ENCODE results near the gene NEK11. TPM values are rescaled to one million over a fixed set of nuclear protein-coding genes. Genes with fewer than 3 reads are reported as not detected.

Gene NEK11
- total RNA-seq, 3 donors from 2014 or later: 3.9 to 9.4 (median 5.8) TPM

DNA sequence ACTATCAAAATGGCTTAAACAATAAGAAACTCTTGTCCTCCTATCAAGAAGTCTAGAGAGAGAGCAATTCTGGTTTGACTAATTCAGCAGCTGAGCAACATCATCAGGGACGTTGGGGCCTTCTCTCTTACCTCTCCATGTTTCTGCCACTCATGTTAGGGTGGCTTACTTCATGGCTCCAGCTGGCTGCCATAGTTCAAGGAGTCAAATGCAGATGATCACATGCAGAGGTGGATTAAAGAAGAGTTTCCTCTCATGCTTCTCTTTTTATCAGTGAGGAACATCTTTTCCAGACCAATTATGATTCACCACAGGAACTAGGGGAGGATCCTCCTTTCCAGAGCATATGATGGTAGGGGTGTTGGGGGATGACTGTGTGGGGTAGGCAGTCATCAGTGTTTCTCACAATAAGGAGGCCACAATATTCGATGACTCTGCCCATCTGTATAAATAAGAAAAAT is 45.5 kb downstream of the NEK11 start:
- no peaks in the 10 kb centered on the region for H3K9me3 ChIP-seq
- ATAC-seq (no peak), DNase-seq (no peak)
- intact Hi-C loops (cut with DNase I, micrococcal nuclease): no loop called here
- TF ChIP-seq, protein P1, sequence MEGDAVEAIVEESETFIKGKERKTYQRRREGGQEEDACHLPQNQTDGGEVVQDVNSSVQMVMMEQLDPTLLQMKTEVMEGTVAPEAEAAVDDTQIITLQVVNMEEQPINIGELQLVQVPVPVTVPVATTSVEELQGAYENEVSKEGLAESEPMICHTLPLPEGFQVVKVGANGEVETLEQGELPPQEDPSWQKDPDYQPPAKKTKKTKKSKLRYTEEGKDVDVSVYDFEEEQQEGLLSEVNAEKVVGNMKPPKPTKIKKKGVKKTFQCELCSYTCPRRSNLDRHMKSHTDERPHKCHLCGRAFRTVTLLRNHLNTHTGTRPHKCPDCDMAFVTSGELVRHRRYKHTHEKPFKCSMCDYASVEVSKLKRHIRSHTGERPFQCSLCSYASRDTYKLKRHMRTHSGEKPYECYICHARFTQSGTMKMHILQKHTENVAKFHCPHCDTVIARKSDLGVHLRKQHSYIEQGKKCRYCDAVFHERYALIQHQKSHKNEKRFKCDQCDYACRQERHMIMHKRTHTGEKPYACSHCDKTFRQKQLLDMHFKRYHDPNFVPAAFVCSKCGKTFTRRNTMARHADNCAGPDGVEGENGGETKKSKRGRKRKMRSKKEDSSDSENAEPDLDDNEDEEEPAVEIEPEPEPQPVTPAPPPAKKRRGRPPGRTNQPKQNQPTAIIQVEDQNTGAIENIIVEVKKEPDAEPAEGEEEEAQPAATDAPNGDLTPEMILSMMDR (IDR thresholded peaks at IDR 0.05): no peak
- H3K4me3 ChIP-seq: no peak overlapping the region
- no peaks in the 10 kb centered on the region for H3K36me3 ChIP-seq (ENCODE audit: low read depth)
- no peaks in the 10 kb centered on the region for H3K4me1 ChIP-seq (ENCODE audit: low read depth)

DNA sequence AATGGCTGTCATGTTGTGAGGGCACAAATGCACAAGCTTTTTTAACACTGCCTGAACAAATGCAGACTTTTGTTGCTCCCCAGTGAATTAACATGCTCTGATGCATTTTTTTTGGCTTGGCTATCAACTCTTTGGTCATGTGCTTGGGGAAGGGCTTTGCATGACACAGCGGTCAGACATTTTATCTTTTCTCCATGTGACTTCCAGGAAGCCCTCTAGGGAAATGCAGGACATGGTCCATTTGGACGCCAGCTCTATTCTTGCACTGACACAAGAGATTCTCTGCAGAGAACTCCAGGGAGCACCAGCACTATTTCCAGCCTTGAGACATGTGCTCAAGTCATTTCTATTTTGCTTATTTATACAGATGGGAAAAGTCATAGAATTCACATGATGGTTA is 46.2 kb downstream of the NEK11 start:
- H3K4me3 ChIP-seq: no peak overlapping the region
- intact Hi-C loops (cut with DNase I, micrococcal nuclease): no loop called here
- no peak for ATAC-seq
- no peaks in the 10 kb centered on the region for H3K4me1 ChIP-seq (ENCODE audit: low read depth)
- no peaks in the 10 kb centered on the region for H3K36me3 ChIP-seq (ENCODE audit: low read depth)
- H3K9me3 ChIP-seq: no peaks in the 10 kb centered on the region
- TF ChIP-seq, protein P1 (IDR thresholded peaks at IDR 0.05): no peak
- peak in 1 of 3 donors; percentile 2 for DNase-seq

DNA sequence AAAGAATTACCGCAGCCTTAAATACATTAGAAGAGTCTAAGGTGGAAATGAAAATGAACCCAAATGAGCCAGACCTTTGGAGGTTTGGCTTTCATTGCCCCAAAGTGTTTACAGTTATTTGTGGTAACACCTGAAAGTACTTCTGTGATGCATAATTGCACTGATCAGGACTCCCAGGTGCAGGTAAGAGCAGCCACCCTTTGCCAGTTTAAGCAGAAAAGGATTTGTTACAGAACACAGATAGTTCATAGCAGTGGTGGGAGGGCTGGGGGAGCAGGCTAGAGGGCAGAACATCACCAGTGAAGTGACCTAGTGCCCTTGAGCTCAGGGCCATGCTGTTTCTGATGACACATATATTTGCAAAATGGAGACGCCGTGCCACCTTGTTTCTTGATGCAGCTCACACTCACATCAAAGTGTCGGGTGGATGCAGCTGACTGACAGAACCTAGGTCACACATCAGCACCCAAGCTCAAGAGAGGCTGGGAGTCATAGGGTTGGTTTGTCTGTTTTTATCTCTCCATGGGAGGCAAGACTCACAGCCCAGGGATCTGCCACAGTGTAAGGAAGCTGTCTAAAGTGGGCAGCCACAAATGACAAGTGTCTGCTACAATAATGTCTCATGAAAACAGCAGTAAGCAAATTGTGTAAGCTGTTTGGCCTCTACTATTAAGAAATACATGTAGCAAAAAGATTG is 49.1 kb downstream of the NEK11 start:
- ATAC-seq: no peak
- no peak for DNase-seq
- TF ChIP-seq, protein P1 (IDR thresholded peaks at IDR 0.05): no peak
- H3K4me3 ChIP-seq: no peak overlapping the region
- intact Hi-C loops (cut with DNase I, micrococcal nuclease): no loop called here
- no peaks in the 10 kb centered on the region for H3K9me3 ChIP-seq
- no peaks in the 10 kb centered on the region for H3K4me1 ChIP-seq (ENCODE audit: low read depth)
- no peaks in the 10 kb centered on the region for H3K36me3 ChIP-seq (ENCODE audit: low read depth)

DNA sequence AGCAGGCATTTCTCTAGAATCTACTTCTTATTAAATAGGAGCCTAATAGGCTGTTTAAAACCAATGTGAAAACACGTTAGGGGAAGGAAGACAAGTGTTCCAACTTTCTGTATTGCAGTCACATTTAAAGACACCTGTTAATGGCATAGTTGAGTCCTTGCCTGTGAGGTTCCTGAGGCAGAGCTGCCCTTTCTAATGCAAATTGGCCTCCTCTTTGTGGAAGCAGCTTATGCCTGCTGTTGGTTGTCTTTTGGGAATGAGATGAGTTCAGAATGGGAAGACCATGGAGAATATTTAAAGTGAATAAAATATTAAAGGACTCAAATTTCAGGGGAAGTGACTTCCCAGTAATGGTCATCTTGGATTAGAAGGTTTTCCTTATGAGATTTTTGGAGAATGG is 51.2 kb downstream of the NEK11 start:
- Histone ChIP-seq H3K4me3 (no peak overlapping the region), H3K4me1 (ENCODE audit: low read depth) (no peaks in the 10 kb centered on the region), H3K36me3 (ENCODE audit: low read depth) (no peaks in the 10 kb centered on the region), H3K9me3 (no peaks in the 10 kb centered on the region)
- TF ChIP-seq, protein P1 (IDR thresholded peaks at IDR 0.05): no peak
- intact Hi-C loops (cut with DNase I, micrococcal nuclease): no loop called here
- ATAC-seq (no peak), DNase-seq (no peak)

DNA sequence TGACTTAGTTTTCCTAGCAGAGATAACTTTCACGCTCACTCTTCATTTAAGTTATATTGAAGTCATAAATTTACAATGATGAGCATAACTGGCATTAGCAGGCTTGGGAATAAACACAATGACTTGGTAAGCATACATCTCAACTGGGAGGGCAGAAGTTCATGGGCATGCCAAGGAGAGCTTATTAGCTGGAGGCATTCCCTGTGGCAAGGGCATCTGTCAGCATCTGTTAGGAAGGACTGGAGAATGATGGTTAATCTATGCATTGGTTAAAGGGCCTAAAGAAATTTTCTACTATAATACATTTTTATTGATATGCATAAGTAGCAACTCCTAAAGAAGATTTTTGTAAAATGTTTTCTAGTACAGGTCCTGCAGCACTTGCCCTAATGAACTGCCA is 52.4 kb downstream of the NEK11 start:
- ATAC-seq (no peak), DNase-seq (no peak)
- intact Hi-C loops (cut with DNase I, micrococcal nuclease): no loop called here
- no peaks in the 10 kb centered on the region for H3K9me3 ChIP-seq
- H3K4me1 ChIP-seq (ENCODE audit: low read depth): no peaks in the 10 kb centered on the region
- TF ChIP-seq, protein P1 (IDR thresholded peaks at IDR 0.05): no peak
- no peaks in the 10 kb centered on the region for H3K36me3 ChIP-seq (ENCODE audit: low read depth)
- no peak overlapping the region for H3K4me3 ChIP-seq

Data from mucosa of descending colon (tissue), 3 donors.